ENCODE measurements around the gene DSCAML1. TPM values are rescaled to one million over a fixed set of nuclear protein-coding genes. Genes with fewer than 3 reads are reported as not detected.

Gene DSCAML1
- total RNA-seq, 4 donors from 2014 or later = 2.9 to 5.8 (median 3.3) TPM

- in situ Hi-C loops (cut with MboI; ENCODE audit: low pct_ligation_motif_present in 1 of 4, low pct_unique_long_range_greater_than_20kb in 1 of 4, low sequenced_read_pairs in 3 of 4) (no loop called here), intact Hi-C loops (cut with DNase I; ENCODE audit: low total_unique reads) (no loop called here)
- WGBS, 2 donors (ENCODE audit: low coverage in 1 of 2) = 88% methylated on average over 7 of the region's 7 CpGs; no CpG with 5 or more reads in 1 of the 2 donors
- no peak for DNase-seq
- Histone ChIP-seq H3K27ac (no peak overlapping the region), H3K27me3 (no peaks in the 10 kb centered on the region), H3K36me3 (no peaks in the 10 kb centered on the region), H3K4me3 (no peak overlapping the region), H3K9me3 (no peaks in the 10 kb centered on the region), H3K4me1 (peaks cover 0 to 4% (median 0%) of the 10 kb centered on the region in 4 donors)
- no peak for TF ChIP-seq POLR2A (IDR thresholded peaks at IDR 0.05)
- no peak for TF ChIP-seq EP300 (IDR thresholded peaks at IDR 0.05; ENCODE audit: low read depth)
Measured at GRCh38 chr11:117676501-117676900, 120.5 kb downstream of the DSCAML1 start.

DNA sequence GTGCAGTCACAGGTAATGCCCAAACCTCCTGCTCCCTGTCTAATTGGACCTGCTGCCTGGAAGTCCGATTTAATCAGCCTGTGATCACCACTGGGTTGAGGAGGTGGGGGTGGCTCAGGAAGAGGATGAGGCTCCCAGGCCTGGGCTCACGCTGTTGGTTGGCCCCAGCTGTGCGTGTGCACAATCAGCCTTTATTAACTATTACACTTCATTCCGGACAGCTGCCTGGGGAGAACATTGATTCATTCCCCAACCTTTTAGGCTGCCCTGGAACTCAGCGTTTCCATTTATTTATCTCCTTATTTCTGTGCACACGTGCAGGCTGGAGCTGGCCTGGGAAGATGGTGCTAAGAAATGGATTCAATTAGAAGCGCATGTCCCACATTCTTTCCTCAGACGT lies 123.4 kb downstream of the DSCAML1 start:
- in situ Hi-C loops (cut with MboI; ENCODE audit: low pct_ligation_motif_present in 1 of 4, low pct_unique_long_range_greater_than_20kb in 1 of 4, low sequenced_read_pairs in 3 of 4) = no loop called here
- TF ChIP-seq POLR2A (IDR thresholded peaks at IDR 0.05) = no peak
- TF ChIP-seq POLR2AphosphoS5 (IDR thresholded peaks at IDR 0.05) = no peak
- TF ChIP-seq CTCF (IDR thresholded peaks at IDR 0.05) = no peak
- TF ChIP-seq EP300 (IDR thresholded peaks at IDR 0.05; ENCODE audit: low read depth) = no peak
- H3K27ac ChIP-seq = no peak overlapping the region
- H3K9me3 ChIP-seq = no peaks in the 10 kb centered on the region
- H3K4me1 ChIP-seq = no peaks in the 10 kb centered on the region
- H3K36me3 ChIP-seq = no peaks in the 10 kb centered on the region
- no peak overlapping the region for H3K4me3 ChIP-seq
- 84 to 86% methylated on average over 6 to 8 of the region's 8 CpGs for WGBS, 2 donors (ENCODE audit: low coverage in 1 of 2)
- no peaks in the 10 kb centered on the region for H3K27me3 ChIP-seq
- intact Hi-C loops (cut with DNase I; ENCODE audit: low total_unique reads) = no loop called here
- no peak for DNase-seq

DNA sequence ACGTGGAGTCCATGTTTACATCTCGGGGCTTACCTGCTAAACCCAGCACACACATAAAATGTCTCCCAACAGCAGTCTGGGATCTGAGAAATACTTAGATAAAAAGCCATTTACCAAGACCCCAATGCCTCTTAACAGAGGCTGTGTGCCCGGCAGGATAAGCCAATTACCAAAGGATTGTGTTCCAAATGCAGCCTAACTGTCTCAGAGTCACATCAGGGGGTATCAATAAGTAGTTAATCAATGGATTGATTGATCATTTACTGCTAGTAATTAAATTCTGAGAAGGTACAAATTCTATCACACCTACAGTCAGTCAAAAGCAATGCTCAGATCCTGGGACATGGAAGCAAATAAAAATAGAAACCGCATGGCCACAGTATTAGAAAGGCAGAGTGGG lies 125.6 kb downstream of the DSCAML1 start:
- intact Hi-C loops (cut with DNase I; ENCODE audit: low total_unique reads) = no loop called here

GRCh38 chr11:117670924-117671323 lies 126.1 kb downstream of the DSCAML1 start:
- WGBS, 2 donors (ENCODE audit: low coverage in 1 of 2) = 78% methylated on average over 7 of the region's 7 CpGs; no CpG with 5 or more reads in 1 of the 2 donors
- no peaks in the 10 kb centered on the region for H3K4me1 ChIP-seq
- in situ Hi-C loops (cut with MboI; ENCODE audit: low pct_ligation_motif_present in 1 of 4, low pct_unique_long_range_greater_than_20kb in 1 of 4, low sequenced_read_pairs in 3 of 4) = no loop called here

More for the DNA sequence above, 125.6 kb downstream of the DSCAML1 start:
- no peaks in the 10 kb centered on the region for H3K27me3 ChIP-seq
- 85 to 100% methylated on average over 1 to 4 of the region's 4 CpGs for WGBS, 2 donors (ENCODE audit: low coverage in 1 of 2)
- H3K4me1 ChIP-seq = no peaks in the 10 kb centered on the region
- H3K4me3 ChIP-seq = no peak overlapping the region
- H3K9me3 ChIP-seq = no peaks in the 10 kb centered on the region
- no peak overlapping the region for H3K27ac ChIP-seq
- no peaks in the 10 kb centered on the region for H3K36me3 ChIP-seq
- DNase-seq = no peak
- in situ Hi-C loops (cut with MboI; ENCODE audit: low pct_ligation_motif_present in 1 of 4, low pct_unique_long_range_greater_than_20kb in 1 of 4, low sequenced_read_pairs in 3 of 4) = no loop called here
- no peak for TF ChIP-seq POLR2AphosphoS5 (IDR thresholded peaks at IDR 0.05)
- TF ChIP-seq POLR2A (IDR thresholded peaks at IDR 0.05) = no peak
- no peak for TF ChIP-seq CTCF (IDR thresholded peaks at IDR 0.05)
- no peak for TF ChIP-seq EP300 (IDR thresholded peaks at IDR 0.05; ENCODE audit: low read depth)

More at GRCh38 chr11:117670924-117671323, 126.1 kb downstream of the DSCAML1 start:
- no peak for DNase-seq
- Histone ChIP-seq H3K4me3 (no peak overlapping the region), H3K27me3 (no peaks in the 10 kb centered on the region), H3K9me3 (no peaks in the 10 kb centered on the region), H3K36me3 (no peaks in the 10 kb centered on the region), H3K27ac (no peak overlapping the region)
- TF ChIP-seq POLR2AphosphoS5 (IDR thresholded peaks at IDR 0.05) (no peak), CTCF (IDR thresholded peaks at IDR 0.05) (no peak), EP300 (IDR thresholded peaks at IDR 0.05; ENCODE audit: low read depth) (no peak), POLR2A (IDR thresholded peaks at IDR 0.05) (no peak)
- intact Hi-C loops (cut with DNase I; ENCODE audit: low total_unique reads) = no loop called here
